NCI-H1105 treated with DMSO at 0.1 percent for 48 hours (cell line): Measurements from ENCODE around the gene ITSN1.
"Not testable (repeated sequence)": the region's sequence is repeated elsewhere in the genome, so short reads cannot be mapped to it uniquely, and the experiment has no call there.

Experiments used
- DNase-seq: peaks from one replicate; lab custom pipeline; 2025; lab: John Stamatoyannopoulos, UW

Gene ITSN1

GRCh38 chr21:33651965-33652680 is 9.8 kb downstream of the ITSN1 start:
- no peak for DNase-seq

- no peak for DNase-seq
Measured at GRCh38 chr21:33654412-33654811, 12.1 kb downstream of the ITSN1 start.

- DNase-seq: no peak
Measured at GRCh38 chr21:33655588-33656221, 13.4 kb downstream of the ITSN1 start.

- DNase-seq: no peak
Measured at GRCh38 chr21:33657124-33657820, 15.0 kb downstream of the ITSN1 start.

GRCh38 chr21:33658919-33659567 is 16.7 kb downstream of the ITSN1 start:
- no peak for DNase-seq

GRCh38 chr21:33659568-33659949 is 17.3 kb downstream of the ITSN1 start:
- DNase-seq: no peak

GRCh38 chr21:33660406-33660805 is 18.1 kb downstream of the ITSN1 start:
- DNase-seq: no peak

- no peak for DNase-seq
Measured at GRCh38 chr21:33661146-33661545, 18.8 kb downstream of the ITSN1 start.

GRCh38 chr21:33662046-33662445 is 19.7 kb downstream of the ITSN1 start:
- no peak for DNase-seq

- DNase-seq: no peak
Measured at GRCh38 chr21:33663241-33663640, 20.9 kb downstream of the ITSN1 start.

- no peak for DNase-seq
Measured at GRCh38 chr21:33664135-33664534, 21.8 kb downstream of the ITSN1 start.

GRCh38 chr21:33666153-33666552 is 23.9 kb downstream of the ITSN1 start:
- no peak for DNase-seq

GRCh38 chr21:33667636-33668035 is 25.3 kb downstream of the ITSN1 start:
- no peak for DNase-seq

GRCh38 chr21:33668180-33668579 is 25.9 kb downstream of the ITSN1 start:
- DNase-seq: no peak

- no peak for DNase-seq
Measured at GRCh38 chr21:33668620-33669019, 26.3 kb downstream of the ITSN1 start.

- DNase-seq: no peak
Measured at GRCh38 chr21:33670076-33670978, 28.0 kb downstream of the ITSN1 start.

- no peak for DNase-seq
Measured at GRCh38 chr21:33673473-33673872, 31.2 kb downstream of the ITSN1 start.

GRCh38 chr21:33674226-33674625 is 31.9 kb downstream of the ITSN1 start:
- DNase-seq: no peak

- DNase-seq: not testable (repeated sequence)
Measured at GRCh38 chr21:33676666-33677065, 34.4 kb downstream of the ITSN1 start.

GRCh38 chr21:33677450-33677849 is 35.1 kb downstream of the ITSN1 start:
- no peak for DNase-seq

- no peak for DNase-seq
Measured at GRCh38 chr21:33680870-33681269, 38.6 kb downstream of the ITSN1 start.
